ENCODE measurements around the gene MYORG. TPM values are rescaled to one million over a fixed set of nuclear protein-coding genes. Genes with fewer than 3 reads are reported as not detected.

Gene MYORG
- total RNA-seq, 1 experiment from 2014 or later, result 5.6 TPM

GRCh38 chr9:34384368-34385165 lies 7.9 kb upstream of the MYORG start:
- peaks cover 2% of the 10 kb centered on the region; the same call in 1 of the 2 replicates for H3K27me3 ChIP-seq (ENCODE audit: insufficient read depth, low read length)
- Mint-ChIP-seq H3K36me3 (ENCODE audit: insufficient read depth in 1 of 3, low read depth in 3 of 3) (no peaks in the 10 kb centered on the region; a peak in 1 of 7 replicates), H3K9me3 (no peaks in the 10 kb centered on the region), H3K4me3 (no peak overlapping the region), H3K27me3 (ENCODE audit: low read depth) (peaks cover 51% of the 10 kb centered on the region), H3K27ac (no peak overlapping the region), H3K4me1 (peaks cover 7 to 17% of the 10 kb centered on the region in 2 experiments)
- no peaks in the 10 kb centered on the region for H3K79me2 ChIP-seq (ENCODE audit: insufficient read depth, low read length)
- H3K4me1 ChIP-seq (ENCODE audit: insufficient read depth, low read length), result no peaks in the 10 kb centered on the region
- H2BK120ac ChIP-seq (ENCODE audit: low read depth, low read length, poor library complexity, severe bottlenecking), result no peak overlapping the region
- no peak overlapping the region for H3K56ac ChIP-seq (ENCODE audit: insufficient read length, low read depth, low read length)
- H2AK5ac ChIP-seq (ENCODE audit: insufficient read length, low read length), result no peak overlapping the region
- no peak overlapping the region for H2BK20ac ChIP-seq (ENCODE audit: low read depth, low read length, poor library complexity, severe bottlenecking)
- no peak overlapping the region for H4K5ac ChIP-seq (ENCODE audit: insufficient read length, low read depth, low read length)
- TF ChIP-seq CTCF (conservative IDR thresholded peaks at IDR 0.05), result no peak
- no peak overlapping the region for H3K14ac ChIP-seq (ENCODE audit: insufficient read depth, low read length)
- H4K20me1 ChIP-seq (ENCODE audit: control insufficient read depth, insufficient read depth, insufficient read length), result no peaks in the 10 kb centered on the region
- no peak overlapping the region for H3K4me2 ChIP-seq (ENCODE audit: insufficient read depth, insufficient read length, low read length)
- H2AFZ ChIP-seq (ENCODE audit: low read length), result no peak overlapping the region
- no peak overlapping the region for H3K4ac ChIP-seq (ENCODE audit: low read depth, low read length)
- H3K9me3 ChIP-seq (ENCODE audit: control insufficient read depth, low read depth, low read length), result no peaks in the 10 kb centered on the region
- no peak overlapping the region for H2BK15ac ChIP-seq (ENCODE audit: low read depth, low read length)
- no peak overlapping the region for H3K18ac ChIP-seq (ENCODE audit: insufficient read length, low read depth, low read length)
- no peak overlapping the region for H3T11ph ChIP-seq (ENCODE audit: low read length)
- no peak overlapping the region for H4K8ac ChIP-seq (replicated peaks; ENCODE audit: insufficient read length, low read depth, low read length)
- DNase-seq, result no peak
- no peak overlapping the region for H3K23ac ChIP-seq (ENCODE audit: insufficient read length, low read depth, low read length)
- no peak overlapping the region for H2BK5ac ChIP-seq (ENCODE audit: insufficient read length, low read length)
- H3K79me1 ChIP-seq (ENCODE audit: insufficient read depth, low read depth, low read length, poor library complexity, severe bottlenecking), result no peaks in the 10 kb centered on the region
- H3K9ac ChIP-seq (ENCODE audit: extremely low read depth, insufficient read length, low read length), result no peak overlapping the region
- no peak overlapping the region for H3K27ac ChIP-seq (ENCODE audit: insufficient read length, low read depth, low read length)
- H2BK12ac ChIP-seq (ENCODE audit: insufficient read length, low read depth, low read length), result no peak overlapping the region
- H3K23me2 ChIP-seq (ENCODE audit: insufficient read length, low read depth, low read length, poor library complexity, severe bottlenecking), result peaks cover 17% of the 10 kb centered on the region
- H4K91ac ChIP-seq (ENCODE audit: insufficient read length, low read depth, low read length), result no peak overlapping the region
- WGBS (ENCODE audit: extremely low coverage, insufficient read length, low lambda C conversion rate), result no CpG with 5 or more reads among the region's 7 CpGs

Measured in H9 (cell line).